Naive B cell (primary cell): ENCODE results near the gene PFDN2. TPM values are rescaled to one million over a fixed set of nuclear protein-coding genes. Genes with fewer than 3 reads are reported as not detected.

Source experiments
- ATAC-seq, 2 donors: fragments of 150-1000 bp; cut with Tn5 transposase; 2 replicates each; pipeline ENCODE4 v1.10.0; 2021; ENCODE audit warnings: low read depth in 2 of 2, mild to moderate bottlenecking in 2 of 2, moderate library complexity in 2 of 2
- DNase-seq: peaks from one replicate; pipeline ENCODE4 v3.0.0; 2022
- H3K27ac Mint-ChIP-seq, 6 donors: one replicate each; pipeline ENCODE4 v1.8.0; 2020 to 2022; ENCODE audit warnings: mild to moderate bottlenecking in 6 of 6, mixed read lengths in 6 of 6, moderate library complexity in 5 of 6, inconsistent platforms in 2 of 6
- H3K27me3 Mint-ChIP-seq, 3 donors: one replicate each; pipeline ENCODE4 v1.8.0; 2021 to 2022; ENCODE audit warnings: mixed read lengths in 3 of 3, mild to moderate bottlenecking in 1 of 3
- H3K36me3 Mint-ChIP-seq, 2 donors: one replicate each; pipeline ENCODE4 v1.8.0; 2020 to 2022; ENCODE audit warnings: mixed read lengths in 2 of 2, inconsistent platforms in 1 of 2, mild to moderate bottlenecking in 1 of 2
- H3K4me1 Mint-ChIP-seq, 3 donors: one replicate each; pipeline ENCODE4 v1.8.0; 2020 to 2022; ENCODE audit warnings: mixed read lengths in 3 of 3, inconsistent platforms in 1 of 3, mild to moderate bottlenecking in 1 of 3, moderate library complexity in 1 of 3
- H3K4me3 Mint-ChIP-seq, 8 donors: one replicate each; pipeline ENCODE4 v1.8.0; 2020 to 2022; ENCODE audit warnings: mild to moderate bottlenecking in 8 of 8, mixed read lengths in 8 of 8, moderate library complexity in 8 of 8, inconsistent platforms in 2 of 8
- H3K9me3 Mint-ChIP-seq, 7 donors: one replicate each; pipeline ENCODE4 v1.8.0; 2020 to 2022; ENCODE audit warnings: mixed read lengths in 7 of 7, mild to moderate bottlenecking in 5 of 7, inconsistent platforms in 2 of 7, moderate library complexity in 1 of 7
- polyA plus RNA-seq, 6 donors: library from polyadenylated mRNA; unstranded; fragments of 300-500 nt; fragmentation: Illumina TruSeq; gene quantifications; one replicate each; pipeline ENCODE4 v1.2.3, GENCODE V29; 2021; ENCODE audit warnings: low read depth in 6 of 6

PFDN2 gene
- polyA plus RNA-seq, 6 donors from 2014 or later = 64.0 to 93.7 (median 88.7) TPM

DNA sequence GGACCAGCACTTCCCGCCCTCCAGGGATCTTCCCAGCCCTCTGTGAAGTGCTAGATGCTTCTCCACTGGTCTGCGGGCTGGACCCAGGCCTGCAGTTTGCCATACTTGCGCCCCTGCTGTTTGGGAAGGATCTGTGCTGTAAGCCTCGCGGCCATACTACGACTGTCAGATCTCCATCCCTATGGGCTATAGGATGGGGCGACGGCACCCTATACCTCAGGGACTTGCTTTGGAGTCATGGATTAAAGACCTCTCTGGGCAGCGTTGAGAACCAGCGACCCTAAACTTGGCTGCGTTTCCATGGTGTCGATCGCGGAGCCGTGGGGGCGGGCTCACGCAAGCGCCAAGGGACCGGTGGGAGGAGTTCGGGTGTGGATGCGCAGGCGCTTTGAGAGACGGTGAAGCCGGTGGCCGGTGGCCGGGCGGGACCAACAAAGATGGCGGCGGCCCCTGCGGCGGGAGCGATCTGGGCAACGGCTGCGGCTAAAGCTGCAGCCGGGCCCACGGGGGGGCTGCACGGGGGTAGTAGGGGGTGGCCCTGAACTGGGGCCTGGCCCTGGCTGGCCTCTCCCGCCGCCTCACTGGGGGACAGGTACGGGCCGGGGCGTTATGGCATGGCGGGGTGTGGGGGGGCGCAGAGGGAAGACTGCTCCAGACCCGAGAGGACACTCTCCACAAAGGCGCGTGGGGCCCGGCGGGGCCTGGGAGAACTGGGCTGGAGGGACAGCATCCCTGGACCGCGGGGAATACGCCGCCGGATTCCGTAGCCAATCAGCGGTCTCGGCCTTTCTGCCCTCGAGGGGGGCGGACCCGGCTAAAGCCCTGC, 41.5 kb upstream of the PFDN2 start, which contains the start of gene USP21:
Gene USP21 (plus strand): TSS at position 414 of the 826 bp plus-strand sequence. CDS start 1,141 bp downstream, outside the sequence.
- Mint-ChIP-seq H3K27ac (peak within 1 kb of the TSS; percentile 86 to 95 (median 94)), H3K4me1 (peaks cover 61 to 72% (median 66%) of the 10 kb centered on the region in 3 donors), H3K9me3 (no peaks in the 10 kb centered on the region), H3K4me3 (peak within 1 kb of the TSS; percentile 91 to 99 (median 96)), H3K36me3 (peaks cover 0 to 27% of the 10 kb centered on the region in 2 donors), H3K27me3 (no peaks in the 10 kb centered on the region)
- ATAC-seq = peak; percentile 94 to 95
- peak; percentile 89 for DNase-seq

DNA sequence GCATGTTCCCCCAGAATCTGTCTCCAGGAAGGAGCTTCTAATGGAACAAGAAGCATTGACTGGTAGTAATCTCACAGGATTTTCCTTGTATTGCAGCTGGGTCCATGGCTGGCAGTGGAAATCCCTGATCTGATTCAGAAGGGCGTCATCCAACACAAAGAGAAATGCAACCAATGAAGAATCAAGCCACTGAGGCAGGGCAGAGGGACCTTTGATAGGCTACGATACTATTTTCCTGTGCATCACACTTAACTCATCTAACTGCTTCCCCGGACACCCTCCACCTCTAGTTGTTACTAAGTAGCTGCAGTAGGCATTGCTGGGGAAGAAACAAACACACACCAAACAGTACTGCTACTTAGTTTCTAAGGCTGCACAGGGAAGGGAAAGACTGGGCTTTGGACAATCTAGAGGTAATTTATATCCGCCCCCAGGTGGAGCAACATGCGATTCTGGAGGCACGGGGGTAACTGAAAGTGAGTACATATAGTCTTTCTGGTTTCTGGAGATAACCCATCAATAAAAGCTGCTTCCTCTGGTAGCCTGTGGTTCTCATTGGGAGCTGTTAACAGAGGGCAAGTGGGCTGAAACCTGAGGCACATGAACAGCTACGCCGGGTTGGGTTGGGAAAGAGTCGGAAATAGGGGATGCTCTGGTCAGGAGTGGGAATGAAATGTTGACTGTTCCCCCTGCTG, 40.6 kb upstream of the PFDN2 start:
- no peaks in the 10 kb centered on the region for H3K9me3 Mint-ChIP-seq
- H3K27me3 Mint-ChIP-seq = no peaks in the 10 kb centered on the region
- peaks cover 63 to 76% (median 65%) of the 10 kb centered on the region in 3 donors for H3K4me1 Mint-ChIP-seq
- ATAC-seq = no peak
- peak overlapping the region in 5 of 6 donors; percentile 29 to 95 (median 94) for H3K27ac Mint-ChIP-seq
- H3K36me3 Mint-ChIP-seq = peaks cover 5 to 24% of the 10 kb centered on the region in 2 donors
- H3K4me3 Mint-ChIP-seq = peak overlapping the region; percentile 91 to 99 (median 96)
- no peak for DNase-seq

DNA sequence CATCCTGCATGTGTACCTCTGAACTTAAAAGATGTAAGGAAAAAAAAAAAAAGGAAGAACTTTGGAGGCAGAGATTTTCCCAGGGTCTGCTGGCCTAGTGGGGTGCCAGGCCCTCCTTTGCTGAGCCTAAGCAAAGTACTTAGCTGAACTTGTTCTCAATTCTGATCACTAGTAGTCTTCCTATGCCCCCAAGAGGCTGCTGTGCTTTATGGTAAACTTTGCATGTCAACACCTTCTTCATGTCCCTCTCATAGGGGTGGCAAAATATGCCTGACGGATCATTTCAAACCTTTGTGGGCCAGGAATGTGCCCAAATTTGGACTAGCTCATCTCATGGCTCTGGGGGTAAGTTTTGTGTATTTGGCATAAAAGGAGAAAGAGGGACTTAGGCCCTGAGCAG, 40.0 kb upstream of the PFDN2 start:
- Mint-ChIP-seq H3K36me3 (peaks cover 5 to 18% of the 10 kb centered on the region in 2 donors), H3K27ac (peak overlapping the region in 5 of 6 donors; percentile 3 to 95 (median 59)), H3K4me3 (peak overlapping the region; percentile 18 to 99 (median 76)), H3K27me3 (no peaks in the 10 kb centered on the region), H3K9me3 (no peaks in the 10 kb centered on the region), H3K4me1 (peaks cover 57 to 70% (median 59%) of the 10 kb centered on the region in 3 donors)
- no peak for ATAC-seq
- DNase-seq = no peak

DNA sequence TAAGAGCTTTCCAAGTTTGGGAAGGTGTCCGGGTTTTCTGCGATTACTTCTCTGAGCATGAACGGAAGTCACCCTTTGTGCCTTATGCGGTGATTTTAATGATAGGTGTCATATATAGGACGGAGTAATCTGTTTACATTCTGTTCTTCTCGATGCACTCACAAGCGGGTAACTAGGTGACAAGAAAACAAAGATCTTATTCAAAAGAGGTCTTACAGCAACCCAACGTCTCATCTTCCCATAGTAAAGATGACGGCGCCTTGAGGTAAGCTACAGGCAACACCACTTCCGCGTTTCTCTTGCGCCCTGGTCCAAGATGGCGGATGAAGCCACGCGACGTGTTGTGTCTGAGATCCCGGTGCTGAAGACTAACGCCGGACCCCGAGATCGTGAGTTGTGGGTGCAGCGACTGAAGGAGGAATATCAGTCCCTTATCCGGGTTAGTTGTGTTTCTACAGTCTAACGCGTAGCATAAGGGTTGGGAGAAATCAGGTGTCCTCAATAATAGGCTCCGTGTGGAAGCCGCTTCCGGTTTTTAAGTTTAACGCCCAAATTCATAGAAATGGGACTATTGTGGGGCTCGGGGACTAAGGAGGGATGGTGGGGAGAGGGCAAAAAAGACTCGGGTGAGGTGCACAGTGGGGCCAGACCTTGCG, 36.0 kb upstream of the PFDN2 start, which contains the start of gene UFC1:
Gene UFC1 (plus strand): TSS at position 297 of the 656 bp plus-strand sequence. CDS start 20 bp downstream, at position 317.
- Mint-ChIP-seq H3K4me1 (peaks cover 24 to 29% (median 26%) of the 10 kb centered on the region in 3 donors), H3K9me3 (no peaks in the 10 kb centered on the region), H3K27me3 (no peaks in the 10 kb centered on the region), H3K4me3 (peak within 1 kb of the TSS; percentile 91 to 100 (median 100)), H3K36me3 (peaks cover 5 to 8% of the 10 kb centered on the region in 2 donors), H3K27ac (peak within 1 kb of the TSS; percentile 99 to 100 (median 100))
- peak; percentile 91 to 93 for ATAC-seq
- DNase-seq = peak; percentile 82

DNA sequence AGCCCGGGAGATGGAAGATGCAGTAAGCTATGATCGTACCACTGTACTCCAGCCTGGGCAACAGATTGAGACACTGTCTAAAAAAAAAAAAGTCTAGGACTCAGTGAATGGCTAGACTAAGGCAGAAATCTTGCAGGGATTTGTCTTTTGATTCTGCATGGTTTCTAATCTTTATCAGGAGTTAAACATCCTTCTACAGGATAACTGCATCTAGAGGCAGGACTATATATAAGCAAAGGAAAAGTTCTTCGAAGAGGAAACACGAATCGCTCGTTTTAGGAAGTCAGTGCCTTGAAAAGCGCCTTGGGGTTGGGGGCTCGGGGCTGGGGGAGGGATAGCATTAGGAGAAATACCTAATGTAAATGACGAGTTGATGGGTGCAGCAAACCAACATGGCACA, 35.3 kb upstream of the PFDN2 start:
- Mint-ChIP-seq H3K27me3 (no peaks in the 10 kb centered on the region), H3K4me1 (peaks cover 20 to 23% (median 22%) of the 10 kb centered on the region in 3 donors), H3K36me3 (peaks cover 5 to 8% of the 10 kb centered on the region in 2 donors), H3K4me3 (peak overlapping the region; percentile 91 to 100 (median 100)), H3K27ac (peak overlapping the region; percentile 81 to 100 (median 100)), H3K9me3 (no peaks in the 10 kb centered on the region)
- ATAC-seq = peak; percentile 3 to 5
- DNase-seq = no peak

DNA sequence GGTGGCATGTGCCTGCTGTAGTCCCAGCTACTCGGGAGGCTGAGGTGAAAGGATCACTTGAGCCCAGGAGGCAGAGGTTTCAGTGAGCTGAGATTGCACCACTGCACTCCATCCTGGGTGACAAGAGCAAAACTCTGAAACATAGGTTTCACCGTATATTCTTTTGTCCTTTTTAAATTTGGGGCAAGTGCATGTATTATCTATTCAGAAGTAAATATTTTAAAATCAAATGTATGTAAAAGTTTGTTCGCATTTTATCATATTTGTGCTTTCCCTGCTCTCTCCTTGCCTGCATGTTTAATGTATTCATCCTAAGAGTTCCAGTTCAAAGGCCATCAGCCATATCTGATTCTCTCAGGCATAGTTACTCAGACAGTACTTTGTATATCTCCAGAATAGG, 28.0 kb upstream of the PFDN2 start:
- DNase-seq = no peak
- H3K36me3 Mint-ChIP-seq = no peaks in the 10 kb centered on the region
- no peak overlapping the region for H3K4me3 Mint-ChIP-seq
- H3K4me1 Mint-ChIP-seq = no peaks in the 10 kb centered on the region
- no peaks in the 10 kb centered on the region for H3K9me3 Mint-ChIP-seq
- ATAC-seq = no peak
- no peaks in the 10 kb centered on the region for H3K27me3 Mint-ChIP-seq
- H3K27ac Mint-ChIP-seq = no peak overlapping the region

DNA sequence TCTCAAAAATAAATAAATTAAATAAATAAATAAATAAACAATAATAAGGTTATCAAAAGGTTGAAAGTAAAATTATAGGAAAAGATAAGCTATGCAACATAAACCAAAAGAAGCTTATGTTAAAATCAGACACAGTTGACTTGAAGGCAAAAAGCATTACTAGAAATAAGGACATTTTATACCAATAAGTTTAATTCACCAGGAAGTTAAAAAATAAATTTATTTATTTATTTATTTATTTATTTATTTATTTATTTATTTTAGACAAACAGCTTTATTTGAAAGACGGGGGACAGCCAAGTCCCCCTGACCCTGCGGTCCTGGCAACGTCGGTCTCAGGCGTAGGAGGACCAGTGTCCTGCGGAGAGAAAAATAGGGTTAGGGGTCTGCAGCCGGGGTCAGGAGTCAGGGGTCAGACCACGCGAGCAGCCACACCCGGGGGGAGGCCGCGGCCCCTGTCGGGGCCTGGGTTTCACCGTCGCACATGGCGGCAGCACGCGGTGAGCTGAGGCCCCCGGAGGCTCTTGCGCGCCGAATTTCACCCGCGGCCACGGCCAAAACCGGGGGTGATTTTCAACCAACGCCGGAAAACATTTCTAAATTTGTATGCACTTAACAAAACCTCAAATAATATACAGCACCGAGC, 23.0 kb upstream of the PFDN2 start:
- Mint-ChIP-seq H3K27me3 (no peaks in the 10 kb centered on the region), H3K4me1 (peaks cover 7 to 9% (median 7%) of the 10 kb centered on the region in 3 donors)

DNA sequence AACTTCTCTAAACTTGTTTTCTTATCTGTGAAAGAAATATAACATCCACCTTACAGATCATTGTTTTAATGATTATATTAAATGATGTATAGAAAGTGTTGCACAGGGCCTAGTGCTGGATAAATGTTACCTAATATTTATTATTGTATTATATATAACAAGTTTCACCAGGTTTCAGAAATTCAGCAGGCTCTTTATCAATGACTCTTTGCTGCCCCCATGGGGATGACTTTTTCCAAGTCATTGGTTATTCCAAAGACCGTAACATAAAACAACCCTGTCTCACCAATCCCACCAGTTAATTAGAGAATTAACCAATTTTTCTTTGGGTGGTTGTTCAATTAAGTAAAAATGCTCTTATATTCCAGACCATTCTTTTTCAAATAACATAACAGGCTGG, 21.9 kb upstream of the PFDN2 start:
- peaks cover 11 to 18% (median 12%) of the 10 kb centered on the region in 3 donors for H3K4me1 Mint-ChIP-seq
- H3K36me3 Mint-ChIP-seq = no peaks in the 10 kb centered on the region
- no peaks in the 10 kb centered on the region for H3K27me3 Mint-ChIP-seq
- no peak overlapping the region for H3K27ac Mint-ChIP-seq
- DNase-seq (peak; percentile 32), ATAC-seq (peak; percentile 46 to 58)
- no peaks in the 10 kb centered on the region for H3K9me3 Mint-ChIP-seq
- H3K4me3 Mint-ChIP-seq = no peak overlapping the region

More for the DNA sequence above, 23.0 kb upstream of the PFDN2 start:
- Mint-ChIP-seq H3K4me3 (no peak overlapping the region), H3K27ac (no peak overlapping the region), H3K9me3 (no peaks in the 10 kb centered on the region), H3K36me3 (no peaks in the 10 kb centered on the region)
- ATAC-seq (no peak), DNase-seq (no peak)

DNA sequence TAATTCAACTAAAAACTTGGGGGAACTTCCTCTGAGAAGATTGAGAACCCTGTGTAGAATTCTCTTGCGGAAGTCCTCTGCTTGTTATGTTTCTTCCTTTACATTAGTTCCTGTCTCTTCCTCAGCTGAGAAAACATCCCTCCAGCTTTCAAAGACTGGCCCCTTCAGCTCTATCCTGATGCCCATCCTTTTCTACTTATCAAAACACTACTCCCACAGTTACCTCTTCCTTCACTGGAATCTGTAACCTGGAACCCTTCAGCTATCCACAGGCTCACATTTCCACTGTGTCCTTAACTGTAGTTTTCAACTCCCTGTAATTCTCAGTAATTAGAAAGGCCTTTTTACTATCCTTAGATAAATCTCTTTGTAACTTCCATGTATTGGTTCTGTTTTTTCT, 20.6 kb upstream of the PFDN2 start:
- H3K4me3 Mint-ChIP-seq = peak overlapping the region in 1 of 8 donors; percentile 70
- peak overlapping the region in 3 of 6 donors; percentile 42 to 67 (median 48) for H3K27ac Mint-ChIP-seq
- no peaks in the 10 kb centered on the region for H3K36me3 Mint-ChIP-seq
- H3K27me3 Mint-ChIP-seq = no peaks in the 10 kb centered on the region
- no peaks in the 10 kb centered on the region for H3K9me3 Mint-ChIP-seq
- H3K4me1 Mint-ChIP-seq = peaks cover 11 to 25% (median 12%) of the 10 kb centered on the region in 3 donors
- DNase-seq (no peak), ATAC-seq (no peak)

DNA sequence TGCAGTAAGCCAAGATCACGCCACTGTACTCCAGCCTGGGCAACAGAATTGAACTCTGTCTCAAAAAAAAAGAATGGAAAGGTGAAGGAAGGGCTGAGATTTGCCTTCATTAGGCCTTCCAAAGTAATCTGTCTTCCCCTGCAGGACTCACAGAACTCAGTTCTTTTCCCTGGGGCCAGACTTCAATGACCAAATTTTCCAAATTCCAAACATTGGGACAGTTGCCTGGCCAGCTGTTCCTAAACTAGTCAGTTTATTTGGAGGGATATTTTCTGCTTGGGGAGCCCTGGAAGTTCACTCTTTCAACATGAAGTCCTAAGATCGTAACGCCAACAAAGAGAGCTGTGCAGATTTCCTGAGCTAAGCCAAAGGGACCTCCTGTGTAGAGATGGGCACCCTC, 20.0 kb upstream of the PFDN2 start:
- no peaks in the 10 kb centered on the region for H3K36me3 Mint-ChIP-seq
- H3K9me3 Mint-ChIP-seq = no peaks in the 10 kb centered on the region
- ATAC-seq (no peak), DNase-seq (no peak)
- peaks cover 11 to 25% (median 12%) of the 10 kb centered on the region in 3 donors for H3K4me1 Mint-ChIP-seq
- peak overlapping the region in 1 of 8 donors; percentile 70 for H3K4me3 Mint-ChIP-seq
- H3K27ac Mint-ChIP-seq = peak overlapping the region in 2 of 6 donors; percentile 48 to 67
- H3K27me3 Mint-ChIP-seq = no peaks in the 10 kb centered on the region

DNA sequence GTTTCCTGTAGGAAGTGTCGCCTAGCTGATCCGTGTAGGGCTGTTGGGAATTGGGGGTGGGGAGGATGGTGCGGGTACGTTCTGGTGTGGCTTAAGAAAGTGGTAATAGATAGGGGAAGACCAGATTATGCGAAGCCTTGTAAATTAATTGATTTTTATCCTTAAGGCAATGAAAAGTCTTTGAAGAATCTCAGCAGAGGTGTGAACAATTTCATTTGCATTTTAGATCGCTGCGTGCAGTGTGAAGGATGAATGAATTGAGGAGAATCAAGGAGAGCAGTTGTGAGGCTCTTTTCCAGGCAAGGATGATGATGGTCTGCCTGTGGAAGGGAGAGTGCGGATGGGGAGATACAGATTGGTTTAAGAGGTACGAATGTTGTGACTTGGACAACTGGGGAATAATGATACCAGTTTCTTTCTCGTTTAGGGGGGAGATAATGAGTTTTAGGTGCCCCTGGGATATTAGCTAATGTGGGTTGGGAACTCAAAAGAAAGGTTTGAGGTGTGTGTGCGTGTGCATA, 15.4 kb upstream of the PFDN2 start:
- peaks cover 29 to 51% (median 42%) of the 10 kb centered on the region in 3 donors for H3K4me1 Mint-ChIP-seq
- H3K27me3 Mint-ChIP-seq = no peaks in the 10 kb centered on the region
- no peak overlapping the region for H3K27ac Mint-ChIP-seq

DNA sequence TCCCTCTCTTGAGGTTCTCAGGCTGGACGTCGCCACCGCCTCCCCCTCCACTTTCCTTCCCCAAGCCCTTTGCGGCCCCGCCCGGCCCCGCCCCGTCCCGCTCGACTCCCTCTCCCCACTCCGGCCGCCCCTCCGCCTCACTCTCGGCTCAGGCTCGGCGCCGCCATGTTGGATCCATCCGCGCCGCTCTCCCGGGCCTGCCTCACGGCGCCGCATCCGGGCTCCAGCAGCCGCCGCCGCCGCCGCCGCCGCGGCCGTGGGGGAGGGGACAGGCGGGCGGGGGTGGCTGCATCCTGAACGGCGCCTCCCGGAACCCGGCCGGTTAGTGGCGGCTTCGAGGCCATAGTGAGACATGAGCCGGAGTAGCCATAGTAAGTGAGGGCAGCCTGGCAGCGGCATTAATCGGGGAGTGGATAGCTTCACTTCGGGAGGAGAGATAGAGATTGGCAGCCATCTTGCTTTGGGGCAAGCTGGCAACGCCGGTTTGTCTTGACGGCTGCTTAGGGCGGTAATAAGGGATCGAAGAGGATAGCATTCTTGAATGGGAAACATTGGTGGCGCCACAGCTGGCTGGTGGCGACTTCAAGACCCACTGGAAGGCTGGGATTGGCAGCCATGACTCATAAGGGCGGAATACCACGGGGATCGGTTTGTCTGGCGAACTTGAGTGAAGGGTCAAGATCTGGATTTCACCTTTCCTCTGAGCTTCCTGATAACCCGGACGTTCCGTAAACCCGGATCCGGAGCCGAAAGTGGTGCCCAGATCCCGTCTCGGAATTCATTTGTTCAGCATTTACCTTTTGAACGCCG, 14.8 kb upstream of the PFDN2 start, which contains the start of gene DEDD:
Gene DEDD (minus strand): TSS at position 258 of the 810 bp plus-strand sequence. CDS start 8,205 bp downstream, outside the sequence.
- Mint-ChIP-seq H3K27ac (peak within 1 kb of the TSS in 3 of 6 donors; percentile 79 to 97 (median 97)), H3K36me3 (no peaks in the 10 kb centered on the region), H3K9me3 (no peaks in the 10 kb centered on the region), H3K27me3 (no peaks in the 10 kb centered on the region), H3K4me1 (peaks cover 29 to 57% (median 48%) of the 10 kb centered on the region in 3 donors), H3K4me3 (no peak within 1 kb of the TSS)
- peak; percentile 93 to 95 for ATAC-seq
- DNase-seq = peak; percentile 91

More for the DNA sequence above, 15.4 kb upstream of the PFDN2 start:
- no peaks in the 10 kb centered on the region for H3K9me3 Mint-ChIP-seq
- DNase-seq = no peak
- no peak for ATAC-seq
- H3K4me3 Mint-ChIP-seq = no peak overlapping the region
- no peaks in the 10 kb centered on the region for H3K36me3 Mint-ChIP-seq
